Activated CD4-positive, alpha-beta memory T cell treated with anti-CD3 and anti-CD28 coated beads, Interleukin-2, amount 10 ng/mL, durations not matched to agents 7 days and 5 days (primary cell): ENCODE data around the gene FOSB. TPM values are rescaled to one million over a fixed set of nuclear protein-coding genes. Genes with fewer than 3 reads are reported as not detected.

Source experiments
- CTCF ChIA-PET: fragments of 350-600 bp; sonication (Branson Sonifier 250); formaldehyde crosslinking; loops from one replicate; lab custom pipeline; 2021; ENCODE audit warnings: antibody characterized with exemption, inconsistent platforms; lab: Charles Lee
- POLR2A ChIA-PET: fragments of 350-600 bp; sonication (Branson Sonifier 250); formaldehyde crosslinking; loops from one replicate; lab custom pipeline; 2021; ENCODE audit warnings: antibody characterized with exemption; lab: Charles Lee
- DNase-seq: peaks from one replicate; pipeline ENCODE4 v3.0.0-alpha.2; 2020
- H3K27ac Mint-ChIP-seq: one replicate; pipeline ENCODE4 v1.8.0; 2021; ENCODE audit warnings: mild to moderate bottlenecking, mixed read lengths
- H3K27me3 Mint-ChIP-seq: one replicate; pipeline ENCODE4 v1.8.0; 2021; ENCODE audit warnings: mixed read lengths
- H3K36me3 Mint-ChIP-seq: one replicate; pipeline ENCODE4 v1.8.0; 2021; ENCODE audit warnings: low read depth, mixed read lengths
- H3K4me1 Mint-ChIP-seq: one replicate; pipeline ENCODE4 v1.8.0; 2021; ENCODE audit warnings: mixed read lengths
- H3K4me3 Mint-ChIP-seq: one replicate; pipeline ENCODE4 v1.8.0; 2021; ENCODE audit warnings: mild to moderate bottlenecking, mixed read lengths
- H3K9me3 Mint-ChIP-seq: one replicate; pipeline ENCODE4 v1.8.0; 2021; ENCODE audit warnings: mixed read lengths
- total RNA-seq, 2 experiments: library from RNA; stranded (reverse); gene quantifications; one replicate each; pipeline ENCODE4 v1.2.3, GENCODE V29; 2021

FOSB gene
- total RNA-seq, 2 experiments from 2014 or later, result 15.3 to 16.1 TPM

- Mint-ChIP-seq H3K36me3 (no peaks in the 10 kb centered on the region), H3K4me1 (peaks cover 29% of the 10 kb centered on the region), H3K27me3 (peaks cover 25% of the 10 kb centered on the region), H3K27ac (peak overlapping the region; percentile 91), H3K9me3 (no peaks in the 10 kb centered on the region), H3K4me3 (peak overlapping the region; percentile 88)
- POLR2A ChIA-PET, result interaction anchor here (0.6 to 4.1 kb wide), 18 partner anchors 8 to 377 kb away, joined by 3 to 37 read pairs (median 6); partner anchors contain the start of genes OPA3, PPP1R37, QPCTL and VASP
- peak; percentile 97 for DNase-seq
- CTCF ChIA-PET, result interaction anchor here (1.0 to 4.4 kb wide), 11 partner anchors 9 to 173 kb away, joined by 3 to 77 read pairs (median 8); partner anchors contain the start of genes PPM1N and PPP1R13L
These were observed 1.5 kb downstream of the FOSB start for GRCh38 chr19:45469132-45469944.

- Mint-ChIP-seq H3K4me3 (peak overlapping the region; percentile 88), H3K27me3 (peaks cover 25% of the 10 kb centered on the region), H3K27ac (peak overlapping the region; percentile 91), H3K36me3 (no peaks in the 10 kb centered on the region), H3K4me1 (peaks cover 37% of the 10 kb centered on the region), H3K9me3 (no peaks in the 10 kb centered on the region)
- DNase-seq, result peak; percentile 52
- ChIA-PET POLR2A (interaction anchor here (0.9 to 4.1 kb wide), 10 partner anchors 9 to 377 kb away, joined by 3 to 37 read pairs (median 14); partner anchors contain the start of gene PPP1R37), CTCF (interaction anchor here (1.3 to 4.4 kb wide), 8 partner anchors 8 to 65 kb away, joined by 3 to 77 read pairs (median 8); partner anchors contain the start of gene PPP1R13L)
These were observed 2.4 kb downstream of the FOSB start for GRCh38 chr19:45469945-45470761.

GRCh38 chr19:45470762-45471081 lies 2.9 kb downstream of the FOSB start:
- H3K9me3 Mint-ChIP-seq, result no peaks in the 10 kb centered on the region
- ChIA-PET CTCF (no interaction called here), POLR2A (interaction anchor here (3.8 kb wide), 1 partner anchor 31 kb away, joined by 28 read pairs; no protein-coding TSS in a partner anchor)
- peaks cover 40% of the 10 kb centered on the region for H3K4me1 Mint-ChIP-seq
- no peak overlapping the region for H3K4me3 Mint-ChIP-seq
- DNase-seq, result no peak
- no peak overlapping the region for H3K27ac Mint-ChIP-seq
- no peaks in the 10 kb centered on the region for H3K36me3 Mint-ChIP-seq
- peaks cover 25% of the 10 kb centered on the region for H3K27me3 Mint-ChIP-seq

- DNase-seq, result no peak
- peaks cover 23% of the 10 kb centered on the region for H3K27me3 Mint-ChIP-seq
- H3K4me3 Mint-ChIP-seq, result no peak overlapping the region
- H3K27ac Mint-ChIP-seq, result no peak overlapping the region
- ChIA-PET CTCF (interaction anchor here (1.5 kb wide), 1 partner anchor 32 kb away, joined by 5 read pairs; no protein-coding TSS in a partner anchor), POLR2A (interaction anchor here (3.8 kb wide), 1 partner anchor 32 kb away, joined by 28 read pairs; no protein-coding TSS in a partner anchor)
- no peaks in the 10 kb centered on the region for H3K9me3 Mint-ChIP-seq
- H3K36me3 Mint-ChIP-seq, result no peaks in the 10 kb centered on the region
- peaks cover 42% of the 10 kb centered on the region for H3K4me1 Mint-ChIP-seq
These were observed 3.5 kb downstream of the FOSB start for GRCh38 chr19:45471111-45471930.

GRCh38 chr19:45471931-45472562 lies 4.3 kb downstream of the FOSB start:
- H3K4me3 Mint-ChIP-seq, result no peak overlapping the region
- POLR2A ChIA-PET, result no interaction called here

GRCh38 chr19:45472563-45473366 lies 5.0 kb downstream of the FOSB start:
- ChIA-PET POLR2A (no interaction called here), CTCF (interaction anchor here (1.5 to 9.3 kb wide), 2 partner anchors 33 to 34 kb away, joined by 5 to 311 read pairs; no protein-coding TSS in a partner anchor)
- Mint-ChIP-seq H3K9me3 (no peaks in the 10 kb centered on the region), H3K4me3 (no peak overlapping the region), H3K36me3 (no peaks in the 10 kb centered on the region), H3K27me3 (peaks cover 23% of the 10 kb centered on the region), H3K27ac (no peak overlapping the region), H3K4me1 (peaks cover 45% of the 10 kb centered on the region)
- no peak for DNase-seq

More at GRCh38 chr19:45471931-45472562, 4.3 kb downstream of the FOSB start:
- H3K27ac Mint-ChIP-seq, result no peak overlapping the region
- peaks cover 45% of the 10 kb centered on the region for H3K4me1 Mint-ChIP-seq
- no peaks in the 10 kb centered on the region for H3K36me3 Mint-ChIP-seq
- DNase-seq, result no peak
- no peaks in the 10 kb centered on the region for H3K9me3 Mint-ChIP-seq
- CTCF ChIA-PET, result interaction anchor here (1.5 kb wide), 1 partner anchor 32 kb away, joined by 5 read pairs; no protein-coding TSS in a partner anchor
- peaks cover 23% of the 10 kb centered on the region for H3K27me3 Mint-ChIP-seq

- no peak for DNase-seq
- ChIA-PET CTCF (interaction anchor here (9.3 kb wide), 1 partner anchor 34 kb away, joined by 311 read pairs; no protein-coding TSS in a partner anchor), POLR2A (no interaction called here)
- no peaks in the 10 kb centered on the region for H3K36me3 Mint-ChIP-seq
- no peaks in the 10 kb centered on the region for H3K9me3 Mint-ChIP-seq
- H3K4me1 Mint-ChIP-seq, result peaks cover 45% of the 10 kb centered on the region
- no peak overlapping the region for H3K27ac Mint-ChIP-seq
- H3K27me3 Mint-ChIP-seq, result peaks cover 23% of the 10 kb centered on the region
- H3K4me3 Mint-ChIP-seq, result no peak overlapping the region
These were observed 5.5 kb downstream of the FOSB start for GRCh38 chr19:45473367-45473681.

- no peaks in the 10 kb centered on the region for H3K36me3 Mint-ChIP-seq
- H3K27me3 Mint-ChIP-seq, result peaks cover 23% of the 10 kb centered on the region
These were observed 6.1 kb downstream of the FOSB start for GRCh38 chr19:45473682-45474605.

GRCh38 chr19:45474606-45475521 lies 7.1 kb downstream of the FOSB start:
- peaks cover 49% of the 10 kb centered on the region for H3K4me1 Mint-ChIP-seq
- no peaks in the 10 kb centered on the region for H3K36me3 Mint-ChIP-seq
- H3K27ac Mint-ChIP-seq, result no peak overlapping the region
- POLR2A ChIA-PET, result interaction anchor here (0.8 to 1.5 kb wide), 3 partner anchors 10 to 35 kb away, joined by 3 to 4 read pairs (median 3); no protein-coding TSS in a partner anchor
- H3K4me3 Mint-ChIP-seq, result no peak overlapping the region
- peaks cover 23% of the 10 kb centered on the region for H3K27me3 Mint-ChIP-seq
- no peaks in the 10 kb centered on the region for H3K9me3 Mint-ChIP-seq
- CTCF ChIA-PET, result interaction anchor here (1.2 to 9.3 kb wide), 4 partner anchors 10 to 36 kb away, joined by 4 to 311 read pairs (median 4); no protein-coding TSS in a partner anchor
- no peak for DNase-seq

More at GRCh38 chr19:45473682-45474605, 6.1 kb downstream of the FOSB start:
- Mint-ChIP-seq H3K4me1 (peaks cover 47% of the 10 kb centered on the region), H3K9me3 (no peaks in the 10 kb centered on the region), H3K4me3 (no peak overlapping the region), H3K27ac (no peak overlapping the region)
- ChIA-PET CTCF (interaction anchor here (1.2 to 9.3 kb wide), 3 partner anchors 11 to 35 kb away, joined by 4 to 311 read pairs (median 4); no protein-coding TSS in a partner anchor), POLR2A (interaction anchor here (0.8 to 1.5 kb wide), 2 partner anchors 9 to 11 kb away, joined by 3 to 4 read pairs; no protein-coding TSS in a partner anchor)
- DNase-seq, result no peak
